ENCODE data around the gene ABI1.
"Not testable (repeated sequence)": the region's sequence is repeated elsewhere in the genome, so short reads cannot be mapped to it uniquely, and the experiment has no call there.

ABI1 gene

DNA sequence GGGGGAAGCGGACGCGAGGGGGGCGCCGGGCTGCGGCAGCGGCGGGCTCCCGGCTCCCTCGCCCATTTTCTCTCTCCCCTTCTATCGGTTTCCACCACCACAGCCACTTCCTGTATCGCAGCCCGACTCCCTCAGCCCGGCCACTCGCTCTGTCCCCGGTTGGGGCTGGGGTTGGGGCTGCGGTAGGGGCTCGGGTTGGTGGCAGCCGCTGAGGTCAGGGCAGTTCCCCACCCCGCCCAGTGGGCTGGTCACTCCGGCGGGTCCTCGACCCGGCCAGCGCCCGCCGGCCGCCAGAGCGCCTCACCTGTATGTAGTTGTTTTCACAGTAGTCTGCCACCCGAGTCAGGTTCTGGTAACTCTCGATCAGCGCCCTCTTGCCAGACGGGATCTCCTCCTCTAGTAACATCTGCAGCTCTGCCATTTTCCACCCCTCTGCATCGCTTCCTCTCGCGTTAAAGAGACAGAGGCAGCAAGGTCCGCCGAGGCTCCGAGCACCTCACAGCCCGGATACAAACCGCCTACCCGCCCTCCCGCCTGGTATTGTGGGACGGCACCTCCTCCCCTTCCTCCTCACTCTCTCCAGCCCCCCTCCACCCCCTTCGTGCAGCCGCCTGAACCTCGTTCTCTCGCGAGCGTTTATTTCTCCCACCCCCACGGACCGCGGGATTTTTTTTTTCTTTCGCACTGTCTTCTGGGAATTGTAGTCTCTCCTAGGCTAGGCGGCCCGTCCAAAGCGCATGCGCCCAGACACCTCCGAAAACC lies at the start of gene ABI1:
ABI1 (minus strand) TSS at position 516 of the 762 bp plus-strand sequence; CDS start at position 421, 95 bp downstream.
- DNase-seq (ENCODE audit: low spot score), result peak; percentile 95

DNA sequence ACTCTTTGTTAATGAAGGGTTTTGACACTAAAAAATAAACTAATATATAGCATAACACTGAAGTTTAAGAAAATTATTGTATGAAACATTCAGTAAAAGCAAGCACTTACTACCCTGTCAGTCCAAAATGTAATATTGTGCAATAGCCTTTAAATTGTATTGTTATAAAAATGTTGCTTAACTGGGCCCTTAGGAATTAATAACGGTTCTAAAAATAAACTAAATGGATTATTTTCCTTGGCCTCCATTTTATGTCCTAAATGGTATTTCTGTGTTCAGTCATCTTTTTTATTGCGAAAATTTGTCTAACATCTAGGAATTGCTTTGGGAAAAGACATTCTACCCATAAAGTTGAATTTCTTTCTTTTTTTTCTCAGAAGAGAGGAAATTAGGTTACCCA lies 49.0 kb upstream of the ABI1 start:
- DNase-seq (ENCODE audit: low spot score), result no peak

DNA sequence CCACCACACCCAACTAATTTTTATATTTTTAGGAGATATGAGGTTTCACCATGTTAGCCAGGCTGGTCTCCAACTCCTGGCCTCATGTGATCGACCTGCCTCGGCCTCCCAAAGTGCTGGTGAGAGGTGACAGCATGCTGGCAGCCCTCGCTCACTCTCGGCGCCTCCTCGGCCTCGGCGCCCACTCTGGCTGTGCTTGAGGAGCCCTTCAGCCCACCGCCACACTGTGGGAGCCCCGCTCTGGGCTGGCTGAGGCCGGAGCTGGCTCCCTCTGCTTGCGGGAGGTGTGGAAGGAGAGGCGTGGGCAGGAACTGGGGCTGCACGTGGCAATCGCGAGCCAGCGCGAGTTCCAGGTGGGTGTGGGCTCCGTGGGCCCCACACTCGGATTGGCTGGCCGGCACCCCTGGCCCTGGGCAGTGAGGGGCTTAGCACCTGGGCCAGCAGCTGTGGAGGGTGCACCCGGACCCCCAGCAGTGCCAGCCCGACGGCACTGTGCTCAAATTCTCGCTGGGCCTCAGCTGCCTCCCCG lies 44.6 kb upstream of the ABI1 start:
- not testable (repeated sequence) for DNase-seq (ENCODE audit: low spot score)

DNA sequence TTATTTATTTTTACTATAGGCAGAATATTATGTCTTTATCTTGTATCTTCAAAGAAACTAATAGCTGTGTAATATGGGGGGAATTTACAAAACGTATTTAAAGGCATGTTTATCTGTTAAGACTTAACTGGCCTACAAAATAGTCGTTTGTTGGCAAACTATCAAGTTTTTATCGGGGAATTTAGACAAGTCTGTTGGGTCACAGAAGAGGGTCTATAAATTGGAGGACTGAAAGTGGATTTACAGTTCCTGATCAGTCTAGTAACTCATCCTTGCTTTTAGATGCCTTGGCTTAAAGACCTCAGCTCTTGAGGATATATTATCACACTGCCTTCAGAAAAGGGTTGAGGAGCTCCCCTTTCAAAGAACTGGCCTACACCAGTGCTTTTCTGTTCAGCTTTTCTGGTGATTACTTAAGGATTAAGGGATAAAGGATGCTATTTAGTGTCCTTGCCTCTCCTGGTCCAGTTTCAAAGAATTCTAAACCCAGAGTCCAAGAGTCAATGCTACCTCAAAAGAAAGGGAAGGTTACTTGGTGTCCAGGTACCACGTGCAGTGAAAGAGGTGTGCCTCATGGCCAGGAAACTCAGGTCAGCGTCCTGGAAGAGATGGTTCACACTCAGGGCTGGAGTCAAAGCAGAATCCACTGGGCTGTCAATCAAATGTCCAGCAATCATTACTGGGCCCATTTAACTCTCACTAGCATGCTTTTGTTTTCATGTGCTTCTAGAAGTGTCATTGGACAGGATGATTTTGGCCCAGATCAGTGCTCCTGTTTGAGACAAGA lies 42.9 kb upstream of the ABI1 start:
- DNase-seq (ENCODE audit: low spot score), result no peak

DNA sequence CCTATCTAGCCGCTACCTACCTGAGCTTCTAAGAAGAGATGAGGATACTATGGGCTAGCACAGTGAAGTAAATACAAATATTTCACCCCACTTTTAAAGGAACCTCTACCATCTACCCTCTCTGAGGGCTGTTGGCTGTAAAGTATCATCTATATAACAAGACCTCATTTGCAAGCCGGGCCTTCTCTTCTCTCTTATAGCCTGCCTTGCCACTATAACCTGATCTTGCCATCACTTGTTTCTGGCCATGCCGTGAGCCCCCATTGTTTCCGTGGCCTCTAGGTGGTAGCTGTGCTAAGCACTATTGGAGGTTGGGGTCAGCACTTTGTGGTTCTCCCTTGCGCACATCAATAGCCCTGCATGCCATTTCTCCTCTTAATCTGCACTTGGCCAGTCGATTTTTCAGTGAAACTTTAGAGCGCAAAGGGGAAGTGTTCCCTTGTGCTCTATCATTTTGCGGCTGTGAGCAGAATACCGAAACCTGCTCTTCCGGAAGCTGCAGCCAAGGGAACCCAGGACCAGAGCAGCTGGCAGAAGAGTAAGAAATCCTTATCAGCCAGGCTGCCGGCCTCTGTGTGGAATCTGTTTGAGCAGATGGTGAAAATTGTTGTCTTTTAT lies 31.7 kb upstream of the ABI1 start:
- not testable (repeated sequence) for DNase-seq (ENCODE audit: low spot score)

DNA sequence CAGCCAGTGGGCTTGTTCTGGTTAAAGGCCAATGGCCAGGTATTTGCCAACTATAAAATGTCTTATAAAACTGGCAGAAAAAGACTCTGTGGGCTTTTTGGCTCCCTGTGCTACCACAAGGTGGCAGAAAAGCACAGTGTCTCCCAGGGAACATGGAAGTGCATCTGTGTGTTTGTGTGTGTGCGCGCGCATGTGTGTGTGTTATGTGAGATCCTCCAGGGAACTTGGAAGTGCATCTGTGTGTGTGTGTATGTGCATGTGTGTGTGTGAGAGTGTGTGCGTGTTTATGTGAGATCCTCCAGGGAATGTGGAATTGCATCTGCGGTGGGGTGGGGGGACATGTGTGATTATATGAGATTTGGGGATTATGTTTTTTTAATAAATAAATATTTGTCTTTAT lies 30.2 kb upstream of the ABI1 start:
- DNase-seq (ENCODE audit: low spot score), result peak; percentile 14

DNA sequence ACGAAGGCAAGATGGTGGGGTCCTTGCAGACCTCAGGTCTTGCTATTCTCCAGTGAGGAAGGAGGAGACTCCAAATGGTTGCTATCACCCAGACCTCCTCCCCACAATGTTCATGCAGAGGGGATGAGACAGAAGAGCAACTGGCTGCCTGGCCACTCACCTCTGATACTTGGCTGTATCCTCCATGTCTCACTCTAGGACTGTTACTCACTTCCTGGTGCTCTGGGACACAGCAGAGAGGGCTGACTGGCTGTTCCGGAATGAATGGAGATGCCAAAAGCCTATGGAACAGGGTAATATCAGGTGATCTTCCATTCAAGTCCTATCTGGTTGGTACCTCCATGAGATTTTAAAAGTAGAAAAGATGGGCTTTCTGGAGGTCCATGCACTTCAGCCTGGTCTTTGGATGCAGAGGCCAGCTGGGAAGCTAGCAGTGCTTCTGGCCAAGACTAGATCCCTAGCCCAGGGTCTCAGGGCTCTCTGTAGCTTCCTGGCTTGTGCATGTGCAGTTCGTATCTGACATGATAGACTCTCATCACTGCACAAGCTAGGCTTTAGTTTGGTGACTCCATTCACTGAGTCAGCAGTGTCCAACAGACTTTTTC lies 27.0 kb upstream of the ABI1 start:
- no peak for DNase-seq (ENCODE audit: low spot score)

DNA sequence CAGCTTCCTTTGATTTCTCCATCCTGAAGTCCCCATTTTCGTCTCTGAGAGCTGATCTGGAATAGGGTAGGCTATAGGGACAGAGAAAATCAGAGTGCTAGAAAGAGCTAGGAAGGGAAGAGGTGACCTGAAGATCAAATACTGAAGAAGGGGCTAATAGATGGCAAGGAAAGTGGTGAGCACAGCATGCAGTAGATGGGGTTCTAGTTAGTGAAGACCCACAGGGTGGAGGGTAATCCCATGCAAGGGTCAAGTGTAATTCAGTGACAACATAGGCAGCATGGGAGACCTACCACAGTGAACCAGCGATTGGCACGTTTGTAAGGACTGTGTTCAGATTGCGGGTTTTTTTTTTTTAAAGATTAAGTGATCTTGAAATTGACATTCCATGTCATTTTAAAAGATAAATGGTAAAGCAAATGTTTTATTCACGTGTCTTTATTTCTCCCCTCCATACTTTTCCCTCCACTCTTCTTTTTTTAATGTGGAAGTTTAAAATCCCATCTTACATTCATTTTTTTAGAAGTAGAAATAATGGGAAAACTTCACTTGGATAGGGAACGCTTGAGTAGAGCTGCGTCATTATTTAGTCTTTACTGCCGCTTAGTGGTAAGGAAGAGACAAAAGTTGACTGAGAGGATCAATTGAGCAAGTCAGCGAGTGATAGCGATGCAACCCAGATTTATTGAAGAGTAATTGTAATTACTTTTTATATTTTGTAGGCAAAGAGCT lies 21.0 kb upstream of the ABI1 start:
- peak; percentile 67 for DNase-seq (ENCODE audit: low spot score)

DNA sequence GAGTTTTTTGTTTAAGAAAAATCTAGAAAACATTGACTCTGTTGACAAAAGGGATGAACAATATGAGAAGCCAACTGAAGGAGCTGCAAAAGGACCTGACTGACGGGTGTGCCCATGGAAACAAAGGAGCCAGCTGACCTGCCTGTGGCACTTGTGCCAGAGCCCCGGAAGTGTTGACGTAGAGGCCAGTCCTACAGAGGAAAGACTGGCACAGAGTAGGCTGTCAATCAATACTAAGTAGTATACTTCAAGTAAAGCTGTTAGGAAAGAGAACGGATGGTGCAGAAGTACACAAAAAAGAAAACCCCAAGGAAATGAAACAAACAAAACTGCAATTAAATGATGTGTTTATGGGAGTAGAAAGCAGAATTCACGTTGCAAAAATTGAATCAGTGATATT lies 19.0 kb upstream of the ABI1 start:
- peak; percentile 43 for DNase-seq (ENCODE audit: low spot score)

DNA sequence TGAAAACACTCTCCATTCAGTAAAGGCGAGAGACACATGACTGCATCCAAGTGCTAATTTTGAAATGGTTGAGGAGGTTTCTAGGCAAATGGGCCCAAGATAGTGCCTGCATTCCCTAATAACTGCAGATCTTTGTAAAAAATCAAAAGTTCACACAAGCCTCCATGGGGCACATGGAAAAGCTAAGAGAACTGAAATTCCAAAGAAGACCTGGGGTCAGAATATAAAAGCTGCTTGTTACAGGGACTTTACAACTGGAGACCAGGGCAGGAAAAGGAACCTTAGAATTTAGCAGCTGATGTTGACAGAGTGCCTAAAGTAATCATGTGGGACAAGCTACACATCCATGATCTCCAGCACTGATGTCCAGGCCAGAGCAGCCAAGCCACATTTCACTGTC lies 10.0 kb upstream of the ABI1 start:
- no peak for DNase-seq (ENCODE audit: low spot score)

DNA sequence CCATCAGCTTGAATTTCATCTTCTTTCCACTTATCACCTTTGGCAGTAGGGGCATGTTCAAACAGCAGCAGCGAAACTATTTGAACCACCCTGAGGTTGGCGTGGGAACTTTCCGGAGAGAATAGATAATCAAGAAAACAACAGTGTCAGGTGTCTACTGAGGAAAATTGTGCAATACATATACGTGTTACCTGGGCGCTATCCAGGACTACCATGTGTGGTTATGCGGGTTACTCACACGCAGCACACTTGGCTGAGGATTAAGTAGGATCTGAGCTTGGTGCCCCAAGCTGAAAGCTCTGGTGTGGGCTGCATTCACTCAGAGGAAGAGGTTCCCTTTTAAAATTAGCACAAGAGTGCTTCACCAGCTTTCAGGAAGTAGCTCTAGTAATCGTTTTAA lies 8.8 kb upstream of the ABI1 start:
- DNase-seq (ENCODE audit: low spot score), result no peak

DNA sequence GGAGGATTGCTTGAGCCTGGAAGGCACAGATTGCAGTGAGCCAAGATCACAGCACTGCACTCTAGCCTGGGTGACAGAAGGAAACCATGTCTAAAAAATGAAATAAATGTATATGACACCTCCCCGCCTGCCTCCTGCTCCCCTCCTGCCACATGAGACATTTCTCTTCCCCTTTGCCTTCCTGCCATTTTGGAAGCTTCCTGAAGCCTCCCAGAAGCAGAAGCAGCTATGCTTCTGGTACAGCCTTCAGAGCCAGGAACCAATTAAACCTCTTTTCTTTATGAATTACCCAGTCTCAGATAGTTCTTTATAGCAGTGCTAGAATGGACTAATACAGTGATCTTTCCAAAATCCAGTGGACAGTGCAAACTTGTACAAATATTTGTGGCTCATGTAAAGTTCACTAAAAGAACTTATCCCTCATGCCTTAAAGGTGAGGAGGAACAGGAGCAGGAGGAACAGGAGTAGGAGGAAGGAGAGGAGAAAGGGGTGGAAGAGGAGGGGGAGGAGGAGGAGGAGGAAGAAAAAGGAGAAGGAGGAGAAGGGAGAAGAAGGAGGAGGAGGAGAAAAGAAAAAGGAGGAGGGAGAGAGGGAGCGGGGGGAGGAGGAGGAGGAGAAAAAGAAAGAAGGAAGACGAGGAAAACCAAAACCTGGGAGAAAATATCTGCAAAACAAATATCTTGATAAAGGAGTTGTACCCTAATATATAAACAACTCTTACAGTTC lies 2.8 kb upstream of the ABI1 start:
- no peak for DNase-seq (ENCODE audit: low spot score)

DNA sequence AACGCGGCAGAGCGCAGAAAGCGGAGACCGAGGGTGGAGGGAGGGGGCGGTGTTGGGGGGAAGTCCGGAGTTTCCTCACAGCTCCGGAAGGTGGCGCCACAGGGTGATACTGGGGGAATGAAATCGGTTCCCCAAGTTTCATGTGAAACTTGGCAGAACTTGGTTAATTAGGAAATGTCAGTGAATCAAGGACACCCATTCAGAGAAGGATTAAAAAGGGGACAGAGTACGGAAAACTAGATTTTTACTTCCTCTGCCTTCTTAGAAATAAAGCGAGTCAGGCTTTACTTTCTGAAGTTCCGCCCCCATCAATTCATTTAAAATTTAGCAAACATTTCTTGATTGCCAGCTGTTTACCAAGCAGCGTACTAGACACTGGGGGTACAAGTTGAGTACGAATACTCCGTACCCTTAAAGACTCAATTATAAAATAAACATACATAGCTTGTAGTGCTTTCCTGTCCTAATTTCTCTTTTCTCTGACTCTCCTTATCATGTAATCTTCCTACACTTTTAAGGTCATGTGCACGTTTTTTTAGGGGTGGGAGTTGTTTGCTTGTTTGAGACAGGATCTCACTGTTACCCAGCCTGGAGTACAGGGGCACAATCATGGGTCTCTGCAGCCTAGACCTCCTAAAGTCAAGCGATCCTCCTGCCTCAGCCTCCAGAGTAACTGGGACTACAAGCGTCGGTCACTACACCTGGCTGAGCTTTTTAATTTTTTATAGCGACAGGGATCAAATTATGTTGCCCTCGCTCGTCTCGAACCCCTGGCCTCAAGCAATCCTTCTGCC lies 644 bp upstream of the ABI1 start:
- no peak for DNase-seq (ENCODE audit: low spot score)

DNA sequence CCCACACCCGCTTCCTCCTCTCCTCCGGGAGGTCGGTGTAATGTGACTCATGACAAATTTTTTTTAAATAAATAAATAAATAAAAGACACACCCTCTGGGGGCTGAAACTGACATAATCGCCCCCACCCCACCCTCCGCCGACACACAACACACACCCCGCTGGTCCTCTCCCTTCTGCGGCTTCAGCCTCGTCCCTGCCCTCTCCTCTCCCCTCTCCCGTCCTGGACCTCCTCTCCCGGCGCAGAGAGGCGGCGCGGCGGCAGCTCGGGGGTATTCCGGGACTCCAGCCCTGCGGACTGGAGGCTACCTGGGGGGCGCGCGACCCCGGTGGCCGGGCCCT lies 686 bp downstream of the ABI1 start:
- no peak for DNase-seq (ENCODE audit: low spot score)

DNA sequence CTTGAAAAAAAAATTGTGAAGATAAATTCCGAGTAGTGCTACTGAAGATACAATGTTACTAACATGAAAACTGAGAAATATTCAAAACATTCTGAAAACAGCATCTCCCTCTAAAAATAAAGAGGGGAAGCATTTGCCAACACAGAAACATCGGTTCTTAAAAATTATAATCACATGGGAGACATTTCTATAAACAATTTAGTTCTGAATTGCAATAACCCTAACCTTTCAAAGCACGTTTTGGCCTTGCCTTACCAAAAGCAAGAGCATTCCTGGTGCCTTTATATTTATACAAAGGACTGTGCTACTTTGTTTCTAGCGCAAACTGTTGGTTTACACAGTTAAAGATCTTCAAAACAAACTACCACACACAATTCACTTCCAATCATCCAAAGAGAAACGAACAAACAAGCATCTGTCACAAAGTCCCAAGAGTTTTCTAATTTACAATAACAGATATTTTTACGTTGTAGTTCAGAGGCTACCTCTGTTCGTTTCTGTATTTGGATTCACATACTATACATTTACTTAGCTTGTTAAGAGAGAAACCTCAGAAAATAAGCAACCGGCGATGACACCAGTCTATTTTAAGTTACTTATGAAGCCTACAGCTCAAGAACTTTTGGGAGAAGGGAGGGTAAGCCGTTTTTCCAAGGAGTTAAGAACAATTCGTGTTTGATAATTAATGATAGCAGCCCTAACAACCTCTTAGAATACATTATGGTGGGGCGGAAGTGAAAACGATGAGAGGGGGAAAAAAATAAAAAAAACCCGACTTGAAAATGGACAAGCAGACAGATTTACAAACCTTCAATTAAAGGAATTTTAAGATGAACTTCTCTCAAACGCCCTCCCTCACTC lies 1.3 kb downstream of the ABI1 start:
- no peak for DNase-seq (ENCODE audit: low spot score)

DNA sequence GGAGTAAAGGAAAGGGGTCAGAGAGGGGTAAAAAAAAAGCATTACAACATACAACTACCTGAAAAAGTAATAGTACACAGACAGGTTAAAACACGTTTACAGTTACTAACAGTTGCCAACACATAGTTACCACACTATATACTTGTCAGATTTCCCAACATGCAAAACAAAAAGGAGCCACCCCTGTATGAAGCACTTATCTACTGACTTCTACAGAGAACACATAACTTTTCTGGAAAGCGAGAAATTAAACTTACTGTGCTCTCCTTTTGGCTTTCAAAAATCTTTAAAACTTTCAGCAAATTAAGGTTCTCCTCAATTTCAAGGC lies 2.1 kb downstream of the ABI1 start:
- no peak for DNase-seq (ENCODE audit: low spot score)

DNA sequence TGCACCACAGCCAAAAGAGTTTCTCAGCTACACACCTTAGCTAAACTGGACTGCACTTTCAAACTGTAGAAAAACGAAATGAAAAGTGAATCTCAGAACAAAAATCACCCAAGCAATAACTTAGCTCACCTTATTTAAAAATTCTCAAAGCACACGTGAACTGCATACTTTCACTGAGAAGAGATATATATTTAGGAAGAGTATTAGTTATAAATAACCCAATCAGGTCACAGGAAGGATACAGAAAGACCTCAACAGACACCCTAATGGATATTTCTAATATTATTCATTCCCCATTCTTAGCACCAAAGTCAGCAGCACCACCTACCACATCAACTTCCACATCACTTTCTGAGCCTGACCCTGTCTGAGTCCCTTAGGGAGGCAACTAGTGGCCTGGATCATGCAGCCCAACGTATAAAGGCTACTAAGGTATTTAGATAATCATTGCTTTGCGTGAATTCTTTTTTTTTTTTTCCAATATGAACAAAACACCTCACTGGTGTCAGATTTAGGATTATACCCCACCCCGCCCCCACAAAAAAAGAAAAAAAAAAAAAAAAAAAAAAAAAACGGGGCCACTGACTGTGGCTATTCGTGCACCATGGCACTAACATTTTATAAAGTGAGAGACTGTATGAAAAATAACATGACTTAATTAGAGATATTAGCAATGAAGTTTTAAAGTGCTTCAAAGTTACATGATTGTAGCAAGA lies 2.6 kb downstream of the ABI1 start:
- DNase-seq (ENCODE audit: low spot score), result no peak

DNA sequence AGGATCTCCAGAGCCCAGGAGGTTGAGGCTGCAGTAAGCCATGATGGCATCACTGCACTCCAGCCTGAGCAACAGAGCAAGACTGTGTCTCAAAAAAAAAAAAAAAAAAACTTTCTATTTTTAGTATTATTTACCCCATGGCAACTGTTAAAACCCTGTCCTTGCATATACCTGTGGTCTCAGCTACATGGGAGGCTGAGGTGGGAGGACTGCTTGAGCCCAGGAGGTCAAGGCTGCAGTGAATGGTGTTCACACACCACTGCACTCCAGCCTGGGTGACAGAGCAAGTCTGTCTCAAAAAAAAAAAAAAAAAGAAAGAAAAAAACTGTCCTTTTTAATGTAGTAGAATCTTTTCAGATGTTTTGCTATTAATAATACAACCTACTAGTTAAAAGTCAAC lies 3.2 kb downstream of the ABI1 start:
- not testable (repeated sequence) for DNase-seq (ENCODE audit: low spot score)

DNA sequence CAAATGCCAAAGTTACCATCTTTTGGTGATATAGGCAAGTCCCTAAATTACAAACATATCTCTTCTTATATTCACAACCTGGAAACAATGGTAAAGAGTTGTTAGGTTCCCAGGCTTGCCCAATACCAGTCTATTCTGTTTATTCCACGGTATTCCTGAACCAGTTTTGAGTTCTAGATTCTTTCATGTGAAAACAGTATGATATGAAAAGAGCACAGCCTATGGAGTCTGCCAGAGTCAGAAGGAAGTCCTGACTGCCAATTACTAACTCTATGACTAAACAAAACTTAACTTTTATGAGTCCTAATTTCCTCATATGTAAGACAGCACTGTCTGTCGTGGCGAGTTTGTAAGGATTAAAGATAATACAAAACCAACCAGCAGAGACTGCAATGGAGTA lies 5.6 kb downstream of the ABI1 start:
- no peak for DNase-seq (ENCODE audit: low spot score)
